PC-9 (cell line): ENCODE measurements around the gene LRMDA. TPM values are rescaled to one million over a fixed set of nuclear protein-coding genes. Genes with fewer than 3 reads are reported as not detected.

ENCODE experiments used
- BruUV-seq: library from RNA; stranded (reverse); fragments of 400-500 nt; replicated peaks from 2 replicates; lab custom pipeline; 2021; lab: Mats Ljungman, UMichigan
- CTCF ChIA-PET: fragments of 300-600 bp; sonication (Branson Sonifier 250); formaldehyde crosslinking; loops from one replicate; lab custom pipeline; 2022; ENCODE audit warnings: antibody characterized with exemption; lab: Charles Lee
- POLR2A ChIA-PET: fragments of 300-600 bp; sonication (Branson Sonifier 250); formaldehyde crosslinking; loops from one replicate; lab custom pipeline; 2022; ENCODE audit warnings: antibody characterized with exemption; ENCODE audit not compliant: unreplicated experiment; lab: Charles Lee
- DNase-seq, 2 experiments: peaks; one replicate each; pipeline versions ENCODE4 v3.0.0 to v3.0.0-alpha.2; 2015 to 2022; ENCODE audit warnings: mixed read lengths in 1 of 2
- H2AFZ ChIP-seq: fragments of 200-600 bp; sonication (generic); 2 replicates; pipeline ENCODE4 v1.8.1; 2017; ENCODE audit warnings: antibody characterized with exemption
- H3F3A ChIP-seq: fragments of 200-600 bp; sonication (generic); 2 replicates; pipeline ENCODE4 v1.8.1; 2017; ENCODE audit warnings: antibody characterized with exemption, mild to moderate bottlenecking, low read depth; ENCODE audit not compliant: insufficient read depth
- H3K27ac ChIP-seq: fragments of 200-600 bp; sonication (generic); 2 replicates; pipeline ENCODE4 v1.6.1; 2016; ENCODE audit warnings: mixed run types
- H3K27me3 ChIP-seq: fragments of 200-600 bp; sonication (generic); 2 replicates; pipeline ENCODE4 v1.6.1; 2016; ENCODE audit warnings: low read depth, mixed run types; ENCODE audit not compliant: insufficient read depth
- H3K36me3 ChIP-seq: fragments of 200-600 bp; sonication (generic); 2 replicates; pipeline ENCODE4 v1.6.1; 2016; ENCODE audit warnings: low read depth, mixed run types
- H3K4me1 ChIP-seq: fragments of 200-600 bp; sonication (generic); replicated peaks from 2 replicates; pipeline ENCODE4 v1.6.1; 2016; ENCODE audit warnings: mixed run types; ENCODE audit not compliant: insufficient read depth
- H3K4me2 ChIP-seq: fragments of 200-600 bp; sonication (generic); 2 replicates; pipeline ENCODE4 v1.6.1; 2017; ENCODE audit warnings: mixed run types
- H3K4me3 ChIP-seq: fragments of 200-600 bp; sonication (generic); 2 replicates; pipeline ENCODE4 v1.6.1; 2016; ENCODE audit warnings: mixed run types
- H3K79me2 ChIP-seq: fragments of 200-600 bp; sonication (generic); 2 replicates; pipeline ENCODE4 v1.6.1; 2017; ENCODE audit warnings: low read depth, mixed run types
- H3K9me2 ChIP-seq: fragments of 200-600 bp; sonication (generic); 2 replicates; pipeline ENCODE4 v1.8.1; 2017; ENCODE audit warnings: mild to moderate bottlenecking; ENCODE audit not compliant: insufficient read depth
- H3K9me3 ChIP-seq: fragments of 200-600 bp; sonication (generic); 2 replicates; pipeline ENCODE4 v1.8.1; 2016; ENCODE audit warnings: low read depth; ENCODE audit not compliant: insufficient read depth
- H4K20me1 ChIP-seq: fragments of 200-600 bp; sonication (generic); 2 replicates; pipeline ENCODE4 v1.8.1; 2017; ENCODE audit not compliant: insufficient read depth
- EZH2 ChIP-seq: fragments of 200-600 bp; sonication (generic); IDR thresholded peaks from 2 replicates; pipeline ENCODE4 v1.8.0; 2017; ENCODE audit warnings: antibody characterized with exemption, low read depth
- intact Hi-C: fragments of 100-400 bp; cut with micrococcal nuclease; formaldehyde crosslinking; loops from one replicate; pipeline ENCODE4 v1.10.0; 2022; ENCODE audit not compliant: unreplicated experiment
- total RNA-seq: library from RNA; stranded (reverse); gene quantifications from 2 replicates; pipeline ENCODE4 v1.2.3, GENCODE V29; 2021
- TF ChIP-seq, protein P1 (sequence below): fragments of 200-600 bp; sonication (generic); conservative IDR thresholded peaks from 2 replicates; pipeline ENCODE4 v1.6.1; 2017; ENCODE audit warnings: mixed run types, antibody characterized with exemption, mild to moderate bottlenecking, moderate library complexity

Gene LRMDA
- total RNA-seq, 1 experiment from 2014 or later, result not detected

DNA sequence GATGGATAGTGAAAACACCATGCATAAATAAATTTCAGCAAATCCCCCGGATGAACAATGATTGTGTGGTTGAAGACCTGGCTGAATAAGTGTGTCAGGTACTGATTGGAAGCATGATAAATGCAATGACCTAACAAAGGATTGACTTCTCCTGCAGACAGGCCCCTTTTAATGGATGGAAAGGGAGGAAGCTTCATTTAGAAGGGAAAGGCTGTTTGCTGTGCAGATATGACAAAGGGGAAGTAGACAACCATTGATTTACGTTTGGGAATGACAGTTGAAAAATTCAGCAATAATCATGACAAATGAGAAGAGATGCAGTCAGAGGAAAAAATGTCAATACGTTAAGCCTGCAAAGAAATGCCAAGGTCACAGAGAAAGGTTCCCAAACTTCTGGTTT lies 503.8 kb downstream of the LRMDA start:
- Histone ChIP-seq H3K4me1 (no peaks in the 10 kb centered on the region), H3K27me3 (no peaks in the 10 kb centered on the region), H3K4me3 (no peak overlapping the region), H3K36me3 (no peaks in the 10 kb centered on the region), H3K4me2 (no peak overlapping the region), H3K79me2 (no peaks in the 10 kb centered on the region), H3F3A (no peaks in the 10 kb centered on the region), H3K9me3 (no peaks in the 10 kb centered on the region), H4K20me1 (no peaks in the 10 kb centered on the region), H3K27ac (no peak overlapping the region), H3K9me2 (no peaks in the 10 kb centered on the region; the same call in 1 of the 2 replicates), H2AFZ (no peak overlapping the region)
- BruUV-seq, result no TSS peak
- TF ChIP-seq, protein P1, sequence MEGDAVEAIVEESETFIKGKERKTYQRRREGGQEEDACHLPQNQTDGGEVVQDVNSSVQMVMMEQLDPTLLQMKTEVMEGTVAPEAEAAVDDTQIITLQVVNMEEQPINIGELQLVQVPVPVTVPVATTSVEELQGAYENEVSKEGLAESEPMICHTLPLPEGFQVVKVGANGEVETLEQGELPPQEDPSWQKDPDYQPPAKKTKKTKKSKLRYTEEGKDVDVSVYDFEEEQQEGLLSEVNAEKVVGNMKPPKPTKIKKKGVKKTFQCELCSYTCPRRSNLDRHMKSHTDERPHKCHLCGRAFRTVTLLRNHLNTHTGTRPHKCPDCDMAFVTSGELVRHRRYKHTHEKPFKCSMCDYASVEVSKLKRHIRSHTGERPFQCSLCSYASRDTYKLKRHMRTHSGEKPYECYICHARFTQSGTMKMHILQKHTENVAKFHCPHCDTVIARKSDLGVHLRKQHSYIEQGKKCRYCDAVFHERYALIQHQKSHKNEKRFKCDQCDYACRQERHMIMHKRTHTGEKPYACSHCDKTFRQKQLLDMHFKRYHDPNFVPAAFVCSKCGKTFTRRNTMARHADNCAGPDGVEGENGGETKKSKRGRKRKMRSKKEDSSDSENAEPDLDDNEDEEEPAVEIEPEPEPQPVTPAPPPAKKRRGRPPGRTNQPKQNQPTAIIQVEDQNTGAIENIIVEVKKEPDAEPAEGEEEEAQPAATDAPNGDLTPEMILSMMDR, result no peak
- TF ChIP-seq EZH2, result no peak
- ChIA-PET CTCF (no interaction called here), POLR2A (no interaction called here)
- intact Hi-C loops, result no loop called here
- DNase-seq, result no peak

DNA sequence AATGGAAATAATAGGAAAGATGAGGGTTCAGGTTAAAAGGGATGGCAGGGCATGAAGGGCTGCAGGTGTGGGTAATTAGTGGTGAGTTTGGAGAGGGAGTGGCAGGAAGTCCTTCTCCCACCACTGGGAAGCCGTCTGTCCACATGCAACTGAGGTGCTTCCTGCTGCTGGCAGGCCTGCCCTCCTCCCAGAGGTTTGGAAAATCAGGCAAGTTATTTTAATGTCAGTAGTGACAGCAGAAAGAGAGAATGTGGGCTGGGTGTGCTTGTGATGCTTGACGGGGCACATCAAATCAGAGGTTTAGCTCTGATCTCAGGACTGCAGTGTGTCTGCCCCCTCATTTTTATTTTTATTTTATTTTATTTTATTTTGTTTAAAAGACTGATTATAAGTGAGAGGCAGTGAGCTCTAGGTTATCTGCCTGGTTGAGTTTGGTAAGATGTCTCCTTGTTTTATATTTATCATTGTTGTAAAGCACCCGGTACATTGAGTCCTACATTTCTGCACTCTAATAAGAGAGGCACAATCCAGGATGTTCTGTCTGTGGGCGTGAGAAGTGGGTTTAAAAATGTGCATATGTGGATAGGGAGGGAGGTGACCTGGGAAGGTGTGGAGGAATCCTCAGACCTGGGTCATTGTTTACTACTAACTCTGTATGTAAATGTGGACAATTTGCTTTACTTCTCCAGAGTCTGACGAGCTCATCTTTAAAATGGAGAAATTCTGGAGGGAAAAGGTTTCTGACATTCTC lies 504.4 kb downstream of the LRMDA start:
- Histone ChIP-seq H4K20me1 (no peaks in the 10 kb centered on the region), H3K36me3 (no peaks in the 10 kb centered on the region), H3K27me3 (no peaks in the 10 kb centered on the region), H3K79me2 (no peaks in the 10 kb centered on the region), H3K4me1 (no peaks in the 10 kb centered on the region), H3K4me3 (no peak overlapping the region), H3K9me3 (no peaks in the 10 kb centered on the region), H3K4me2 (no peak overlapping the region), H3K9me2 (no peaks in the 10 kb centered on the region; the same call in 1 of the 2 replicates), H2AFZ (no peak overlapping the region), H3F3A (no peaks in the 10 kb centered on the region), H3K27ac (no peak overlapping the region)
- TF ChIP-seq EZH2, result no peak
- TF ChIP-seq, protein P1, result no peak
- POLR2A ChIA-PET, result no interaction called here
- DNase-seq, result no peak
- intact Hi-C loops, result no loop called here
- no TSS peak for BruUV-seq
- CTCF ChIA-PET, result no interaction called here

DNA sequence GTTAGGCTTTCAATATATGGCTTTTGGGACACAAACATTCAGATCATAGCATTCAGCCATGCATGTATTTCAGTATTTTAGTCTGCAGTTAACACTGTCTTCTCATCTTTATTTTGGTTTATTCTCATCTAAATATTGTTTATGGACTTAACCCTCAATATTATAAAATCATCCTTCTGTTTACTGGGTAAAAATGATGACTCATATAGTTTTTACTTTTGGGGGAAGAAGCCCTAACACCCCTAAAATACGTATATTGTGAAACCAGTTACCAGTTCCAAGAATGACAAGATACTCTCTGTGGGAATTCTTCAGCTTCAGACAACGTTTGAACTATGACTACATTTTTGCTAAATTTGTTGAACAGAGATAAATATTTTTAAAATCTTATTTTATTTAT lies 505.4 kb downstream of the LRMDA start:
- Histone ChIP-seq H3K9me3 (no peaks in the 10 kb centered on the region), H3F3A (no peaks in the 10 kb centered on the region), H3K36me3 (no peaks in the 10 kb centered on the region), H2AFZ (no peak overlapping the region), H3K79me2 (no peaks in the 10 kb centered on the region), H3K4me2 (no peak overlapping the region), H4K20me1 (no peaks in the 10 kb centered on the region), H3K27me3 (no peaks in the 10 kb centered on the region), H3K9me2 (no peaks in the 10 kb centered on the region; the same call in 1 of the 2 replicates), H3K4me3 (no peak overlapping the region), H3K27ac (no peak overlapping the region), H3K4me1 (no peaks in the 10 kb centered on the region)
- CTCF ChIA-PET, result no interaction called here
- intact Hi-C loops, result no loop called here
- no peak for TF ChIP-seq EZH2
- TF ChIP-seq, protein P1, result no peak
- no TSS peak for BruUV-seq
- POLR2A ChIA-PET, result no interaction called here
- DNase-seq, result no peak
